Neural crest cell (in vitro differentiated cells): ENCODE results near the gene PPP2R2B. TPM values are rescaled to one million over a fixed set of nuclear protein-coding genes. Genes with fewer than 3 reads are reported as not detected.

Experiments used
- DNase-seq: peaks from one replicate; pipeline ENCODE4 v3.0.0; 2021; ENCODE audit warnings: low read depth, mixed read lengths, low spot score
- H3K27ac Mint-ChIP-seq: one replicate; pipeline ENCODE4 v1.8.0; 2021; ENCODE audit warnings: mild to moderate bottlenecking, mixed read lengths; ENCODE audit not compliant: unreplicated experiment
- H3K27me3 Mint-ChIP-seq: 2 replicates; pipeline ENCODE4 v1.8.0; 2021; ENCODE audit warnings: low read depth, mild to moderate bottlenecking, mixed read lengths
- H3K36me3 Mint-ChIP-seq: 2 replicates; pipeline ENCODE4 v1.8.0; 2021; ENCODE audit warnings: low read depth, mild to moderate bottlenecking, mixed read lengths
- H3K4me1 Mint-ChIP-seq: 2 replicates; pipeline ENCODE4 v1.8.0; 2021; ENCODE audit warnings: mixed read lengths
- H3K4me3 Mint-ChIP-seq: one replicate; pipeline ENCODE4 v1.8.0; 2021; ENCODE audit warnings: mild to moderate bottlenecking, mixed read lengths
- H3K9me3 Mint-ChIP-seq: 2 replicates; pipeline ENCODE4 v1.8.0; 2021; ENCODE audit warnings: mixed read lengths
- CTCF ChIP-seq: fragments of 200-600 bp; sonication (generic); conservative IDR thresholded peaks from 2 replicates; pipeline ENCODE4 v1.5.0; 2021; ENCODE audit warnings: antibody characterized with exemption, mild to moderate bottlenecking
- total RNA-seq: library from RNA; stranded (reverse); gene quantifications from 2 replicates; pipeline ENCODE4 v1.2.1, GENCODE V29; 2021

PPP2R2B gene
- total RNA-seq, 1 donor from 2014 or later: 4.9 TPM

- TF ChIP-seq CTCF: no peak
- H3K27me3 Mint-ChIP-seq: no peaks in the 10 kb centered on the region
- no peak for DNase-seq
- no peak overlapping the region for H3K4me3 Mint-ChIP-seq
- peaks cover 10% of the 10 kb centered on the region for H3K4me1 Mint-ChIP-seq
- H3K36me3 Mint-ChIP-seq: no peaks in the 10 kb centered on the region
- no peak overlapping the region for H3K27ac Mint-ChIP-seq
- H3K9me3 Mint-ChIP-seq: no peaks in the 10 kb centered on the region
These were observed 290.1 kb downstream of the PPP2R2B start for GRCh38 chr5:146588331-146589027.

GRCh38 chr5:146586752-146587151, 291.8 kb downstream of the PPP2R2B start:
- no peaks in the 10 kb centered on the region for H3K27me3 Mint-ChIP-seq
- no peak for TF ChIP-seq CTCF
- no peak for DNase-seq
- no peak overlapping the region for H3K27ac Mint-ChIP-seq
- H3K9me3 Mint-ChIP-seq: no peaks in the 10 kb centered on the region
- H3K4me3 Mint-ChIP-seq: no peak overlapping the region
- peaks cover 10% of the 10 kb centered on the region for H3K4me1 Mint-ChIP-seq
- no peaks in the 10 kb centered on the region for H3K36me3 Mint-ChIP-seq

- H3K36me3 Mint-ChIP-seq: no peaks in the 10 kb centered on the region
- peaks cover 10% of the 10 kb centered on the region for H3K4me1 Mint-ChIP-seq
These were observed 293.8 kb downstream of the PPP2R2B start for GRCh38 chr5:146584750-146585149.

GRCh38 chr5:146582051-146582596, 296.4 kb downstream of the PPP2R2B start:
- H3K27ac Mint-ChIP-seq: no peak overlapping the region
- no peaks in the 10 kb centered on the region for H3K4me1 Mint-ChIP-seq

More at GRCh38 chr5:146584750-146585149, 293.8 kb downstream of the PPP2R2B start:
- no peak overlapping the region for H3K27ac Mint-ChIP-seq
- H3K4me3 Mint-ChIP-seq: no peak overlapping the region
- H3K9me3 Mint-ChIP-seq: no peaks in the 10 kb centered on the region
- no peaks in the 10 kb centered on the region for H3K27me3 Mint-ChIP-seq
- DNase-seq: no peak
- no peak for TF ChIP-seq CTCF

GRCh38 chr5:146580237-146580636, 298.3 kb downstream of the PPP2R2B start:
- Mint-ChIP-seq H3K36me3 (peaks cover 7% of the 10 kb centered on the region), H3K9me3 (peaks cover 3% of the 10 kb centered on the region), H3K27ac (no peak overlapping the region), H3K4me1 (no peaks in the 10 kb centered on the region), H3K4me3 (no peak overlapping the region), H3K27me3 (no peaks in the 10 kb centered on the region)
- no peak for TF ChIP-seq CTCF
- DNase-seq: no peak

More at GRCh38 chr5:146582051-146582596, 296.4 kb downstream of the PPP2R2B start:
- H3K27me3 Mint-ChIP-seq: no peaks in the 10 kb centered on the region
- H3K9me3 Mint-ChIP-seq: no peaks in the 10 kb centered on the region
- DNase-seq: no peak
- H3K4me3 Mint-ChIP-seq: no peak overlapping the region
- H3K36me3 Mint-ChIP-seq: no peaks in the 10 kb centered on the region
- TF ChIP-seq CTCF: no peak
